ACC112 (cell line): Measurements from ENCODE around the gene GAL3ST2.
"Not testable (repeated sequence)": the region's sequence is repeated elsewhere in the genome, so short reads cannot be mapped to it uniquely, and the experiment has no call there.

Experiments used
- H2AFZ ChIP-seq: fragments of 200-600 bp; sonication (generic); one replicate; pipeline ENCODE4 v1.6.0; 2017; ENCODE audit warnings: antibody characterized with exemption, low read length; ENCODE audit not compliant: unreplicated experiment
- H3K27ac ChIP-seq: fragments of 200-600 bp; sonication (generic); 2 replicates; pipeline ENCODE4 v1.5.1; 2014; ENCODE audit warnings: low read depth, mild to moderate bottlenecking, antibody characterized with exemption, low read length, moderate library complexity
- H3K27me3 ChIP-seq: fragments of 200-600 bp; sonication (generic); 2 replicates; pipeline ENCODE4 v1.6.1; 2014; ENCODE audit warnings: mild to moderate bottlenecking, antibody characterized with exemption, low read length, moderate library complexity, mixed read lengths; ENCODE audit not compliant: insufficient read depth
- H3K36me3 ChIP-seq: fragments of 200-600 bp; sonication (generic); 2 replicates; pipeline ENCODE4 v1.6.1; 2016; ENCODE audit warnings: mild to moderate bottlenecking, antibody characterized with exemption, low read length, moderate library complexity, mixed read lengths; ENCODE audit not compliant: insufficient read depth
- H3K4me1 ChIP-seq: fragments of 200-600 bp; sonication (generic); one replicate; pipeline ENCODE4 v1.6.1; 2016; ENCODE audit warnings: low read length, mixed read lengths; ENCODE audit not compliant: insufficient read depth, unreplicated experiment, control insufficient read depth
- H3K4me3 ChIP-seq: fragments of 200-600 bp; sonication (generic); 2 replicates; pipeline ENCODE4 v1.5.1; 2014; ENCODE audit warnings: mild to moderate bottlenecking, low read depth, low read length
- H3K79me2 ChIP-seq: fragments of 200-600 bp; sonication (generic); one replicate; pipeline ENCODE4 v1.6.0; 2016; ENCODE audit warnings: low read length; ENCODE audit not compliant: control insufficient read depth, unreplicated experiment, insufficient read depth

The GAL3ST2 gene

DNA sequence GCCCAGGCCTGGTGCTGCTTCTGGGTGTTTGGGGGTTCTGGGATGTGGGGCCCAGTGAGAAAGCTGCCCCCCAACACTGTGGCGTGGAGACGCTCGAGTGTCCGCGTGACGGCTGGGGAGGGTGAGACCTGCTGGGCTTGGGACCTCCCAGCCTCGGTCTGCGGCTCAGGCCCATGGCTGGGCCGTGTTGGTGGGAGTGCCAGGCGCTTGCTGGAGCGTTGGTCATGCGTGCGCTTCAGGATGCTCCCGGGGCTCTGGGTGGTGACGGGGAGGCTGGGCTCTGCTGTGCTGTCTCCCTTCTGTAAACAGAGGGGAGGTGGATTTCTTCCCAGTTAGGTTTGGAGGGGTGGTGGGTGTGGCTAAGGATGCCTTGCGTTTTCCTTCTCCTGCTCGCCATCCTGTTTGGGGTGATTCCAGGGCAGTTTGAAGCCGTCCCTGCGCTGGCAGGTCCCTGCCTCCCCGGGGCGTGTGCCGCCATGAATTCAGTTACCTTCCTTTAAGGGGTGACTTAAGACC, 606 bp downstream of the GAL3ST2 start:
- Histone ChIP-seq H3K4me1 (peaks cover 9% of the 10 kb centered on the region), H3K36me3 (no peaks in the 10 kb centered on the region), H3K27me3 (no peaks in the 10 kb centered on the region), H3K79me2 (no peaks in the 10 kb centered on the region), H3K4me3 (no peak overlapping the region), H2AFZ (no peak overlapping the region), H3K27ac (no peak overlapping the region)

DNA sequence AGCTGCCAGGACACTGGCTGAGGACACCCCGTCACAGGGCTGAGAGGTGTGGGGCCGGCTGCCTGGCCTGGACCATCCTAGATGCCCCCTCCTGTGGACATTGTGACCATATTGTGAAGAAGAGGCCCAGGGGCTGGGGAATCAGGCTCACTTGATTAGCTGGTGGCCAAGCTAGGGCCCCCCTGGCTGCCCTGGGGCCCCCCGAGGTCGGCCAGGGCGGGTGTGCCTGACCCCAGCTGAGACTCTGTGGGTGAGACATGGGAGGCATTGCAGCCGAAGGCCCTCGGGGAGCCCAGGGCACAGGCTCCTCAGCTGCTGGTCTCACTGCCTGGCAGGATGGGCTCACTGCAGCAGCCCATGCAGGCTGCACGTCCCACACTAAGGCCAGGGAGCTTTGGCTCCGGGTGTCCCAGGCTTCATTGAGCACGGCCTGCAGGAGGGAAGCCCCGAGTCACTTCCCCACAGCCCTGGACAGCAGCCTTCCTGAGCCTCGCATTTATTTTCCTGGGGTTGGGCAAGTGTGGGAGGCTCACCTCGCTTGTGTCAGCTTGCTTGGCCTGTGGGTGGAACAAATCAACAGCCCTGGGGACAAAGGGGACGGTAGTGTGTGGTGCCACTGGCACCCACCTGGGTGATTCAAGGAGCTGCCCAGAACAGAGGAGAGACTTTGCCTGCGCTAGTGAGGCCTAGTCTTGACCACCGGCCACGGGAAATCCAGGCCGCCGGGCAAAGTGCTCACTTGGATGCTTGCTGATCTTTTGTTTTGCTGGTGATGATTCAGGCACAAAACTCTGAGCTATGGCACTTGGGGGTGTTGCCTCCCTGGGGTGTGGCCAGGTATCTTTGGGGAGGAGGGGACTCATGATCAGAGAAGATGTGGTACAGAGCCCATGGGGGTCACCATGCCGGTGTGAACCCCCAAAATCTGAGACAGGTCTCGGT, 1.3 kb downstream of the GAL3ST2 start:
- H3K27me3 ChIP-seq, result no peaks in the 10 kb centered on the region
- no peak overlapping the region for H3K27ac ChIP-seq
- H3K4me3 ChIP-seq, result no peak overlapping the region
- no peak overlapping the region for H2AFZ ChIP-seq
- peaks cover 9% of the 10 kb centered on the region for H3K4me1 ChIP-seq
- no peaks in the 10 kb centered on the region for H3K36me3 ChIP-seq
- H3K79me2 ChIP-seq, result no peaks in the 10 kb centered on the region

DNA sequence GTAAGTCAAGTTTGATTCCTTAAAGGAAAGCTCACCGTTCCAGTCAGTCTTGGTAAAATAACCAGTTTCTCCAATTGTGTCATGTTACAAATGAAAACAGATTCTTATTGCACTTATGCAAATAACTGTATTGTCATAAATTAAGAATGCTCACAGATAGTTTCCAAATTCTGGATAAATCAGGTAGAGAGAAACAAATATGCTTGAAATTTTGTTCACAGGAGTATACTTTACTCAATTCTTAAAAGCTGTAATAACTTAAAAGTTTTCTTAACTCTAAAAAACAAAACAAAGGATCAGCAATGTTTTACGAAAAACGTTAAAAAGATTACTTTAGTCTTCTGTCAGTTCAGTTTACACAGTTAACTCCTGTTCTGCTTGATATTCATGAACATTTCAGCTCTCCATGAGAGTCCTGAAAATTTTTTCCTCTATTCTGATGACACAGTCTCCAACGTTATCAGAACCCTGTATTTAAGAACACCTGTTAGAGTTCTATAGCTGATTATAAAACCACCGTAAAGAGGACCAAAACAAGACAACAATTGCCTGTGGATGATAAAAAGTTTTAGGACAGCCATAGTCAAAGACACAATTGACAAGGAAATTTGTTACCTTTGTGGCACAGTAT, 4.4 kb downstream of the GAL3ST2 start:
- Histone ChIP-seq H2AFZ (no peak overlapping the region), H3K36me3 (no peaks in the 10 kb centered on the region), H3K27ac (no peak overlapping the region), H3K79me2 (no peaks in the 10 kb centered on the region), H3K4me1 (no peaks in the 10 kb centered on the region), H3K27me3 (no peaks in the 10 kb centered on the region), H3K4me3 (no peak overlapping the region)

DNA sequence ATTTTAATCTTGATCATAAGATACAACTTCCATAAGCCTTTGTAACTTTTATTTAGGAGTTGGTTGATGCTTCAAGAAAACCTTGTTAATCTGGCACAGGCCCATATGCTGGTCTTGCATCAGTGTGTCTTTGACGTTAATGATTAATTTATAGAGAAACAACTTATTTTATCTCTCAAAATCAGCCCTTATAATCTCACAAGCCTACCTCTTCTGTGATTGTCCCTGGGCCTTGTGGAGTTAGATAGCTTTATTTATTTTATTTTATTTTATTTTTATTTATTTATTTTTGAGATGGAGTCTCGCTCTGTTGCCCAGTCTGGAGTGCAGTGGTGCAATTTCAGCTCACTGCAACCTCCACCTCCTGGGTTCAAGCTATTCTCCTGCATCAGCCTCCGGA, 5.4 kb downstream of the GAL3ST2 start:
- H3K4me3 ChIP-seq, H3K79me2 ChIP-seq, H3K4me1 ChIP-seq, H2AFZ ChIP-seq, H3K36me3 ChIP-seq, H3K27me3 ChIP-seq, H3K27ac ChIP-seq: not testable (repeated sequence)

DNA sequence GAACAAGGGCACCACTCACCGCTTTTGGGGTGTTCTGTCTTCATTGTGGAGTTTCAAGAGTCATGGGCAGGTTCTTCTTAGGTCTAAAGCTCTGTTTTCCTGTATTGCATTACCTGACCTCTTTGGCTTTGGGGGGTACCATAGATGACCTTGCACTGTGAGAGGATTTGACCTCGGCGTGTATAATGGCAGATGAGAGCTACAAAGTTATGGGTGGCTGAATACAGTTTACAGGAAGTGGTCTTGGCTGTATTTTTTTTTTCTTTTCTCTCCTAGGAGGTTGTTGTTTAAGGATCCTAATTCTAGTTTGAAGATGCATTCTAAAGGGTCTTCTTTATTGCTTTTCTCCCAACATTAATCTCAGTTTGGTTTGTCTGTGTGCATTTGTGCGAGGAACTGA, 11.5 kb downstream of the GAL3ST2 start:
- Histone ChIP-seq H2AFZ (no peak overlapping the region), H3K27ac (no peak overlapping the region), H3K4me1 (no peaks in the 10 kb centered on the region), H3K4me3 (no peak overlapping the region), H3K27me3 (no peaks in the 10 kb centered on the region), H3K79me2 (no peaks in the 10 kb centered on the region), H3K36me3 (no peaks in the 10 kb centered on the region)

DNA sequence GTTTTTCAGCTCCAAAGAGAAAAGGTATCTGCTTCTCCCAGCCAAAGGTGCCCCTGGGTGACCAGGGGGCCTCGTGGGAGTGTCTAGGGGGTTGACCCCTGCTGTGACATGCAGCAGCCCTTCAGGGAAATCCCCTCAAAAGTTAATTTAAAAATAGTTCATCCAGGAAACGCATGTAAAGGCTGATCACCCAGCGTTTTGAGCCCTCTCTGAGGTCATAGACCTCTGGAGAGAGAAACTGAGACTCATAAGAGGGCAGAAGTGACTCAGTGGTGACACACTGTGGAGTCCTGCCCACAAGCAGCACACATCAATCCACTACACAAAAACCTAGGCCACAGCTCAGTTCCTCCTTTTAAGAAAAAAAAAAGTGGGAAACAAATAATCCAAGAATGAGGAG, 11.9 kb downstream of the GAL3ST2 start:
- H3K36me3 ChIP-seq, result no peaks in the 10 kb centered on the region
- H3K4me1 ChIP-seq, result no peaks in the 10 kb centered on the region
- H3K27me3 ChIP-seq, result no peaks in the 10 kb centered on the region
- no peaks in the 10 kb centered on the region for H3K79me2 ChIP-seq
- no peak overlapping the region for H3K27ac ChIP-seq
- H3K4me3 ChIP-seq, result no peak overlapping the region
- no peak overlapping the region for H2AFZ ChIP-seq

DNA sequence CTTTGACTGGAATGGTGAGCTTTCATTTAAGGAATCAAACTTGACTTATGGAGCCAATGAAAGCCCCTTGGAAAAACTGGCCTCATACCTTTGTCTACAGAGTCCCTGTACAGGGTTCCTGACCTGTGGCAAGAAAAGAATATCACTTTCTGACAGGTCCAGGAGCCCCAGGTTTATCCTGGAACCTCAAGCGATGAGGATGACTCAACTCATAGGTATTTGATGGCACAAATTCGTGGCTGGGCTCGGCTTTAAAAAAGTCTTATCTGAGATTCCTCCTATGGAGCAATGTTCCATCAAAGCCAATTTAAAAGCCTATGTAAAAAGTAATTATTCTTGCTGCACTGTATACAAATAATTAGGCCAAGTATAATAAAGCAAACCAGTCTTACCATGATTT, 14.8 kb downstream of the GAL3ST2 start:
- not testable (repeated sequence) for H3K4me3 ChIP-seq

DNA sequence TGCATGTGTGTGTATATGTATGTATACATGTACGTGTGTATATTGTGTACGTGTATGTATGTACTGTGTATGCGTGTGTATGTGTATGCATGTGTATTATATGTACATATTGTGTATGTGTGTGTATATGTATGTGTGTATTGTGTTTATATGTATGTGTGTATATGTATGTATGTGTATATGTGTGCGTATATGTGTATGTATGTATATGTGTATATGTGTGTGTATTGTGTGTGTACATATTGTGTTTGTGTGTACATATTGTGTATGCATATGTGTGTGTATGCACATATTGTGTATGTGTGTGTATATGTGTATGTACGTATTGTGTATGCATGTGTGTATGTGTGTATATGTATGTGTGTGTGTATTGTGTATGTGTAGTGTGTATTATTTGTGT, 16.8 kb downstream of the GAL3ST2 start:
- Histone ChIP-seq H3K27me3 (no peaks in the 10 kb centered on the region), H3K4me1 (no peaks in the 10 kb centered on the region), H3K36me3 (no peaks in the 10 kb centered on the region)

More for the DNA sequence above, 14.8 kb downstream of the GAL3ST2 start:
- not testable (repeated sequence) for H3K27me3 ChIP-seq, H3K4me1 ChIP-seq, H3K27ac ChIP-seq, H3K36me3 ChIP-seq, H3K79me2 ChIP-seq, H2AFZ ChIP-seq

DNA sequence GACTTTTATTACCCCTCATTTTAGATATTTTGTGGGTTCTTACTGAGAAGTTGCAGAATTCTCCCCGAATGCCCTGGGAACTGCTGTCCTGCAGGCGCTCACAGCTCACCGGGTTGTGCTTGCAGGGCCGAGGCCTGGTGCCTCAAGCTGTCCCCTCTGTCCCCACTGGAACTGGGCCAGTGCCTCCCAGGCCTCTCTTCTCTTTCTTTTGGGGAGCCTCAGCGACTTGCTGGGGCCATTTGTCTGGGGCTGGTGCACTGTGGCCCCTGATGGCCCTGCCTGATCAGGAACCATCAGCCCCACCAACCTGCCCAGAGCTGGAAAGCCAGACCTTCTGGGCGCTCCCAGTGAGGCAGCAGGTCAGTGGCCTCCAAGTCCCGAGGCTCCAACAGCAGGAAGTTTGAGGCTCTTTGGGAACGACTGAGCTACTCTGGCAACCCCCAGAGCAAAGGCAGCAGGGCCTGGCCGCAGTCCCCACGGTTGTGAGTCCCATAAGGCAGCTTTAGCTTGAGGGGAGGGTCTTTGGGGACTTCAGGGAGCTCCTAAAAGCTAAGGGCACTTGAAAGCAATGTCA, 17.7 kb downstream of the GAL3ST2 start:
- H3K27me3 ChIP-seq, result no peaks in the 10 kb centered on the region

More for the DNA sequence above, 16.8 kb downstream of the GAL3ST2 start:
- Histone ChIP-seq H3K27ac (no peak overlapping the region), H2AFZ (no peak overlapping the region), H3K79me2 (no peaks in the 10 kb centered on the region), H3K4me3 (no peak overlapping the region)

DNA sequence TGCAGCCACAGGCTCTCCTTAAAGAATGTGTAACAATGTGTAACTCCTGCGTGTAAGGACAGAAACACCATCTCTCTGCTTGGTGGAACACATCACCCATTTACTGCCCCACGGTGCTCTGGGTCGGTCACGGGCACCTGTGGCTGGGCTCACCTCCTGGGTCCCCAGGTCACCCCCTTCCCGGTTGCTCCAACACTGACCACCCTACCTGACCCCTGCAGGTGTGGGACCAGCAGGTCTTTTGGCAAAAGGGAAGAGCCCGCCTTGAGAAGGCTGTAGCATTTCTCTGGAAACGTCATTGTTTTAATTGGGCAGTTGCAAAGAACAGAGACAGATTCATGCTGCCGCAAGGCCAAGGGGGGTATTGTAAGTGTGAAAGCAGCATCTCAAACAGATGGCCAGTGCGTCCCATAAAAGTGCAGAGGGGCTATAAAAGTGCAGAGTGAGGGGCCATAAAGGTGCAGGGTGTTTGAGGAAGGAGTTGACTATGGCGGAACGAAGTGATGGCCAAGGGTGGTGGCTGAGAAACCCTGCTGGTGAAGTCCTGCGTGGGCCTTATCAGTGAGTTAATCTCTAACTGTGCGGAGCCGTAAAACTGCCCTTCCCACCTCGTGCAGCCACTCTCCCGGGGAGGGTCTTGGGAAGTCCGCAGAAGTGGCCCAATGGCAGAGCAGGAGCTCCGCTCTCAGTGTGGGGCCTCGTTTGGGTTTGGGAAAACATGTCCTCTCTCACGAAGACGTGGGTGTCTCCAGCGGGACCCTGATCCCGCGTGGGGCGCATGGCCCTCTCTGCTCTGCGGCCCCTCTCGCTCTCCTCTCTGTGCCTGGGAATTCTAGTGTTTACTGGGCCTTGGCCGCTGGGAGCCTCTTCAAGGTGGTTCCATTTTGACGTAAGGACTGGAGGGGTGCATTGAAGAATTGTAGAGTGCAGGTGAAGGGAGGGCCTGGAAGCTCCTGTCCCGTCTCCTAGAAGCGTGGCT, 18.7 kb downstream of the GAL3ST2 start:
- Histone ChIP-seq H3K27me3 (no peaks in the 10 kb centered on the region), H3K4me3 (no peak overlapping the region), H3K27ac (no peak overlapping the region), H2AFZ (no peak overlapping the region), H3K36me3 (no peaks in the 10 kb centered on the region), H3K4me1 (no peaks in the 10 kb centered on the region), H3K79me2 (no peaks in the 10 kb centered on the region)

More for the DNA sequence above, 17.7 kb downstream of the GAL3ST2 start:
- H3K4me3 ChIP-seq, result no peak overlapping the region
- no peaks in the 10 kb centered on the region for H3K4me1 ChIP-seq
- H2AFZ ChIP-seq, result no peak overlapping the region
- no peak overlapping the region for H3K27ac ChIP-seq
- H3K36me3 ChIP-seq, result no peaks in the 10 kb centered on the region
- no peaks in the 10 kb centered on the region for H3K79me2 ChIP-seq
